ENCODE measurements around the gene SLAMF9.

Gene SLAMF9

GRCh38 chr1:159980786-159981185 is 26.7 kb upstream of the SLAMF9 start:
- Histone ChIP-seq H3K9me3 (ENCODE audit: insufficient read depth, low read depth, low read length) (no peaks in the 10 kb centered on the region), H2AFZ (ENCODE audit: low read length) (no peak overlapping the region), H3K9me2 (replicated peaks; ENCODE audit: low read depth, low read length) (no peaks in the 10 kb centered on the region), H3K9ac (ENCODE audit: low read depth, low read length, poor library complexity, severe bottlenecking) (no peak overlapping the region), H4K20me1 (ENCODE audit: insufficient read depth, low read length, poor library complexity, severe bottlenecking) (no peaks in the 10 kb centered on the region), H3F3A (ENCODE audit: low read depth) (no peaks in the 10 kb centered on the region), H3K79me2 (ENCODE audit: insufficient read depth, low read length) (no peaks in the 10 kb centered on the region), H3K27me3 (ENCODE audit: insufficient read depth, low read length, poor library complexity, severe bottlenecking) (peaks cover 9% of the 10 kb centered on the region), H3K4me2 (ENCODE audit: low read depth, low read length, poor library complexity, severe bottlenecking) (no peak overlapping the region), H3K4me1 (ENCODE audit: insufficient read depth, low read length, poor library complexity, severe bottlenecking) (no peaks in the 10 kb centered on the region), H3K36me3 (ENCODE audit: insufficient read depth, low read length) (no peaks in the 10 kb centered on the region), H3K4me3 (ENCODE audit: low read length, poor library complexity, severe bottlenecking) (no peak overlapping the region)
- TF ChIP-seq CTCF (conservative IDR thresholded peaks at IDR 0.05; ENCODE audit: low read length) (no peak), EZH2phosphoT487 (IDR thresholded peaks at IDR 0.05; ENCODE audit: borderline replicate concordance) (no peak)

- H3K4me3 ChIP-seq (ENCODE audit: low read length, poor library complexity, severe bottlenecking), result no peak overlapping the region
- H3K27me3 ChIP-seq (ENCODE audit: insufficient read depth, low read length, poor library complexity, severe bottlenecking), result peaks cover 9% of the 10 kb centered on the region
These were observed 26.0 kb upstream of the SLAMF9 start for GRCh38 chr1:159980076-159980475.

GRCh38 chr1:159979257-159979656 is 25.2 kb upstream of the SLAMF9 start:
- TF ChIP-seq CTCF (conservative IDR thresholded peaks at IDR 0.05; ENCODE audit: low read length), result no peak
- no peak for TF ChIP-seq EZH2phosphoT487 (IDR thresholded peaks at IDR 0.05; ENCODE audit: borderline replicate concordance)
- Histone ChIP-seq H3K36me3 (ENCODE audit: insufficient read depth, low read length) (no peaks in the 10 kb centered on the region), H4K20me1 (ENCODE audit: insufficient read depth, low read length, poor library complexity, severe bottlenecking) (no peaks in the 10 kb centered on the region), H3K4me2 (ENCODE audit: low read depth, low read length, poor library complexity, severe bottlenecking) (no peak overlapping the region), H3K9ac (ENCODE audit: low read depth, low read length, poor library complexity, severe bottlenecking) (no peak overlapping the region), H3K27me3 (ENCODE audit: insufficient read depth, low read length, poor library complexity, severe bottlenecking) (peaks cover 9% of the 10 kb centered on the region), H3K9me3 (ENCODE audit: insufficient read depth, low read depth, low read length) (no peaks in the 10 kb centered on the region), H2AFZ (ENCODE audit: low read length) (no peak overlapping the region), H3K4me3 (ENCODE audit: low read length, poor library complexity, severe bottlenecking) (no peak overlapping the region), H3K9me2 (replicated peaks; ENCODE audit: low read depth, low read length) (no peaks in the 10 kb centered on the region), H3K4me1 (ENCODE audit: insufficient read depth, low read length, poor library complexity, severe bottlenecking) (no peaks in the 10 kb centered on the region), H3F3A (ENCODE audit: low read depth) (no peaks in the 10 kb centered on the region), H3K79me2 (ENCODE audit: insufficient read depth, low read length) (no peaks in the 10 kb centered on the region)

More at GRCh38 chr1:159980076-159980475, 26.0 kb upstream of the SLAMF9 start:
- Histone ChIP-seq H3F3A (ENCODE audit: low read depth) (no peaks in the 10 kb centered on the region), H3K9me3 (ENCODE audit: insufficient read depth, low read depth, low read length) (no peaks in the 10 kb centered on the region), H3K4me1 (ENCODE audit: insufficient read depth, low read length, poor library complexity, severe bottlenecking) (no peaks in the 10 kb centered on the region), H3K79me2 (ENCODE audit: insufficient read depth, low read length) (no peaks in the 10 kb centered on the region), H3K4me2 (ENCODE audit: low read depth, low read length, poor library complexity, severe bottlenecking) (no peak overlapping the region), H3K9ac (ENCODE audit: low read depth, low read length, poor library complexity, severe bottlenecking) (no peak overlapping the region), H4K20me1 (ENCODE audit: insufficient read depth, low read length, poor library complexity, severe bottlenecking) (no peaks in the 10 kb centered on the region), H3K36me3 (ENCODE audit: insufficient read depth, low read length) (no peaks in the 10 kb centered on the region), H3K9me2 (replicated peaks; ENCODE audit: low read depth, low read length) (no peaks in the 10 kb centered on the region), H2AFZ (ENCODE audit: low read length) (no peak overlapping the region)
- TF ChIP-seq CTCF (conservative IDR thresholded peaks at IDR 0.05; ENCODE audit: low read length), result no peak
